Adrenal gland (tissue), 5 donors: Measurements from ENCODE around the gene JPH3.

Experiments
- POLR2A ChIP-seq, 2 donors: fragments of 450-650 bp; IDR thresholded peaks; one replicate each; pipeline ENCODE4 v1.6.1; 2017; ENCODE audit warnings: antibody characterized with exemption in 2 of 2, mild to moderate bottlenecking in 2 of 2, moderate library complexity in 1 of 2
- TF ChIP-seq, protein P1 (sequence below), 6 experiments: fragments of 450-650 bp in 4 of 6; fragments of 200-600 bp in 2 of 6; sonication (generic) in 1 of 6; IDR thresholded peaks; 1 replicate in 5 of 6; 2 replicates in 1 of 6; pipeline versions ENCODE4 v1.5.1 to v1.8.0; 2016 to 2021; ENCODE audit warnings: antibody characterized with exemption in 6 of 6, mild to moderate bottlenecking in 2 of 6, moderate library complexity in 1 of 6
- donor health status: DM: no; HTN: no; CAD: no.

DNA sequence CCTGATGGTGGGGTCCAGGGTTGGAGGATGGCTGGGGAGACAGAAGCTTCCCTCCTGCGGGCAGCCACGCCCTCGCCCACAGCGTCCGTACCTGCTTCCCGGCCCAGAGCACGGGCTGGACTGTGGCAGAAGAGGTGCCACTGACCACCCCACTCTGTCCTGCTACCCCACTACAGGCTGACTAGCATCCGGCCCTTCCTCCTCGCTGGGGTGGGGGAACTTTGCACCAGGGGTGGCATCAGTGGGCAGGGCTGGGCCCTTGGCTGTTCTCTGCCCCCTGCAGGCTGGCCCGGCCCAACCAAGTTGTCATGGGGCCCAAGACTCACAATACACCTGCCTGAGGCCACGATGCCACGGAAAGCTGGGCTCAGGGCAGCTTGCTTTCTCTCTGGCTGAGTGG lies 90.4 kb downstream of the JPH3 start:
- TF ChIP-seq, protein P1, sequence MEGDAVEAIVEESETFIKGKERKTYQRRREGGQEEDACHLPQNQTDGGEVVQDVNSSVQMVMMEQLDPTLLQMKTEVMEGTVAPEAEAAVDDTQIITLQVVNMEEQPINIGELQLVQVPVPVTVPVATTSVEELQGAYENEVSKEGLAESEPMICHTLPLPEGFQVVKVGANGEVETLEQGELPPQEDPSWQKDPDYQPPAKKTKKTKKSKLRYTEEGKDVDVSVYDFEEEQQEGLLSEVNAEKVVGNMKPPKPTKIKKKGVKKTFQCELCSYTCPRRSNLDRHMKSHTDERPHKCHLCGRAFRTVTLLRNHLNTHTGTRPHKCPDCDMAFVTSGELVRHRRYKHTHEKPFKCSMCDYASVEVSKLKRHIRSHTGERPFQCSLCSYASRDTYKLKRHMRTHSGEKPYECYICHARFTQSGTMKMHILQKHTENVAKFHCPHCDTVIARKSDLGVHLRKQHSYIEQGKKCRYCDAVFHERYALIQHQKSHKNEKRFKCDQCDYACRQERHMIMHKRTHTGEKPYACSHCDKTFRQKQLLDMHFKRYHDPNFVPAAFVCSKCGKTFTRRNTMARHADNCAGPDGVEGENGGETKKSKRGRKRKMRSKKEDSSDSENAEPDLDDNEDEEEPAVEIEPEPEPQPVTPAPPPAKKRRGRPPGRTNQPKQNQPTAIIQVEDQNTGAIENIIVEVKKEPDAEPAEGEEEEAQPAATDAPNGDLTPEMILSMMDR (IDR thresholded peaks at IDR 0.05), result no peak
- TF ChIP-seq POLR2A (IDR thresholded peaks at IDR 0.05), result no peak
